ENCODE measurements around the gene WDFY2. TPM values are rescaled to one million over a fixed set of nuclear protein-coding genes. Genes with fewer than 3 reads are reported as not detected.

The WDFY2 gene
- total and polyA plus RNA-seq, 2 of the 8 experiments (the other 6 are each of a cell fraction or from before 2014, with no cell fraction given): 13.9 to 29.0 TPM

DNA sequence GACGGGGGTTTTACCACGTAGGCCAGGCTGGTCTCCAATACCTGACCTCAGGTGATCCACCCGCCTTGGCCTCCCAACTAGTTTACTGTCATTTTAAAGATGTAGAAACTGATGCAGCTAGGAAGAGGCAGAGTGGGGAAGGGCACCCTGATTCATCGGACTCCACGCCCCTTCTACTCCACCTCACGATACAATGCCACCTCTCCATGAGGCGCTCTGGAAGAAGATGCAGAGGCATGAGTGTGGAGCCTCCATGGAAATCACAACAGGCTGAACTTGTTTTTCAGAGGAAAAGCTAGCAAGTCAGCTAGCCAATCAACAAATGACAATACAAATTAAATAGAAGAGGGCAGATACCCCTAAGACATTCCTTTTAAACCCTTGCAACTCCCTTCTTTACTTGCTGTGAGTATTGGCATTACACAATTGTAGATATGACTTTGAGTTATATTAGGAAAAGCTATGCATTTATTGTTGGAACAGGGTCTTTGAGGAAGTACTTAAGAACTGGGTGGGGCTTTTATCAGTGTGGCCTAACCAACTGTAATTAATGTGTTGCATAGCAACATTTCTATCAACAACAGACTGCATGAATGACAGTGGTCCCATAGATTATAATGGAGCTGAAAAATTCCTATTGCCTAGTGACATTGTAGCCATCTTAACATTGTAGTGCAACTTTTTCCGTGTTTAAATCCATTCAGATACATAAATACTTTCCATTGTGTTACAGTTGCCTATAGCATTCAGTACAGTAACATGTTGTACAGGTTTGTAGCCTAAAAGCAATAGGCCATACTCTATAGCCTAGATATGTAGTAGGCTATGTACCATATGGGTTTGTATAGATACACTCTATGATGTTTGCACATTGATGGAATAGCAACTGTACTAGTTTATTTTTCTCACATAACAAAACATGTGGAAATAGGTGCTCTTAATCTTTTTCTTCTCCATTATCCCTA, 17.6 kb downstream of the WDFY2 start (continued):
- TF ChIP-seq CHD7 (IDR thresholded peaks at IDR 0.05; ENCODE audit: insufficient replicate concordance, low read length) (no peak), CHD2 (IDR thresholded peaks at IDR 0.05; ENCODE audit: low read length) (no peak), RXRA (IDR thresholded peaks at IDR 0.05; ENCODE audit: insufficient read depth, low read depth, low read length) (no peak), RNF2 (IDR thresholded peaks at IDR 0.05; ENCODE audit: borderline replicate concordance, low read depth, low read length, missing control alignments, poor library complexity, severe bottlenecking) (no peak), TBP (IDR thresholded peaks at IDR 0.05; ENCODE audit: low read depth, low read length) (no peak), E2F6 (IDR thresholded peaks at IDR 0.05) (no peak), KDM5A (IDR thresholded peaks at IDR 0.05; ENCODE audit: low read length) (no peak), PHF8 (conservative IDR thresholded peaks at IDR 0.05; ENCODE audit: low read depth, low read length) (no peak)

Measured in H1 (cell line).